Adipocyte (in vitro differentiated cells): Measurements from ENCODE around the gene OR10J5.
"Not testable (repeated sequence)": the region's sequence is repeated elsewhere in the genome, so short reads cannot be mapped to it uniquely, and the experiment has no call there.

Experiments used
- DNase-seq: peaks from one replicate; pipeline ENCODE4 v3.0.0-alpha.2; 2015; ENCODE audit warnings: low read depth
- H3K27me3 ChIP-seq: replicated peaks from 2 replicates; pipeline ENCODE4 v1.7.0; 2013; ENCODE audit warnings: mild to moderate bottlenecking, low read length, moderate library complexity; ENCODE audit not compliant: control insufficient read depth, insufficient read depth
- H3K36me3 ChIP-seq: 2 replicates; pipeline ENCODE4 v1.7.0; 2013; ENCODE audit warnings: low read length, mild to moderate bottlenecking, moderate library complexity; ENCODE audit not compliant: control insufficient read depth, insufficient read depth, severe bottlenecking
- H3K4me1 ChIP-seq: 2 replicates; pipeline ENCODE4 v1.7.0; 2013; ENCODE audit warnings: mild to moderate bottlenecking, low read length, moderate library complexity; ENCODE audit not compliant: control insufficient read depth, insufficient read depth
- H3K4me3 ChIP-seq: 2 replicates; pipeline ENCODE4 v1.7.0; 2013; ENCODE audit warnings: mild to moderate bottlenecking, low read length, moderate library complexity
- H3K9ac ChIP-seq: 2 replicates; pipeline ENCODE4 v1.7.0; 2013; ENCODE audit warnings: mild to moderate bottlenecking, low read length, moderate library complexity
- H3K9me3 ChIP-seq: 2 replicates; pipeline ENCODE4 v1.7.0; 2013; ENCODE audit warnings: mild to moderate bottlenecking, low read length, moderate library complexity; ENCODE audit not compliant: control insufficient read depth

The OR10J5 gene

GRCh38 chr1:159532922-159533321 lies 2.9 kb downstream of the OR10J5 start:
- no peak for DNase-seq
- Histone ChIP-seq H3K4me1 (no peaks in the 10 kb centered on the region), H3K36me3 (no peaks in the 10 kb centered on the region), H3K27me3 (no peaks in the 10 kb centered on the region), H3K9ac (no peak overlapping the region), H3K4me3 (no peak overlapping the region), H3K9me3 (peaks cover 6% of the 10 kb centered on the region)

GRCh38 chr1:159524792-159525191 lies 11.0 kb downstream of the OR10J5 start:
- not testable (repeated sequence) for H3K4me3 ChIP-seq, H3K9ac ChIP-seq, H3K36me3 ChIP-seq, H3K27me3 ChIP-seq, H3K9me3 ChIP-seq, H3K4me1 ChIP-seq, DNase-seq

GRCh38 chr1:159510229-159510541 lies 25.6 kb downstream of the OR10J5 start:
- H3K27me3 ChIP-seq, result no peaks in the 10 kb centered on the region
- H3K4me1 ChIP-seq, result no peaks in the 10 kb centered on the region
- no peak overlapping the region for H3K9ac ChIP-seq
- no peak overlapping the region for H3K4me3 ChIP-seq
- peaks cover 3% of the 10 kb centered on the region for H3K9me3 ChIP-seq
- peak; percentile 27 for DNase-seq
- no peaks in the 10 kb centered on the region for H3K36me3 ChIP-seq

DNA sequence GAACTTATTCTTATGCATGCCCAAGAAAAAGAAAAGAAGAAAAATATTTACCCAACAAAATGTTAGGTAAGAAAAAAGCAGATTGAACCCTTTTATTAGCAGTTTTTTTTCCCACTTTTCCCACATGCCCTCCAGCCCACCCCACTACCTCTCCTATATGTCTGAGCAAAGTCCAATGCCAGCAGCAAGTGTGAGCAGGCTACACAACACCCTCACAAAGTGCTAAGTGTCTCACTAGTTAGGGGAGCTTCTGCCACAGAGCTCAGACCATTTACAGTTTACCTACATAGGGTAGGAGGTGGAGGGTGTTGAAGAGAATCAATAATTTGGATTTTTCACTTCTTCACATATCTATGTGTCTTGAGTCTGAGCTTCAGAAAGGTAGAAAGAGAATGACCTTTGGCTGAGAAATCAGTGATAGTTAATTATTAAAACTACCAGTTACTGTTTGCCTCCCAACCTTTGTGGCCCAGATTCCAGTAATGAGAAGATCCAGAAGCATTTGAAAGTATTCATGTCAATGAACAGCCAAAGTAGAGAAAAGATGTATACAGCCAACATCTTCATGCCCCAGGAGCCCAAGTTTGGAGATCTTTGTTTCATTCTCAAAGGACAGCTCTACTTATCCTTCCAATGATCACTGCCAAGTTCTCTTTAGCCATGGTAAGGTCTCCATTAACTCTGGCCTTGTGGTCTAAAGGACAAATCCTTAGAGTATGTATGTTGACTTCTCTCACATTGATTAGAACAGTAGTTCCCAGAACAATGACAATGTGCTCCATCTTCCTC lies 26.2 kb downstream of the OR10J5 start:
- Histone ChIP-seq H3K9me3 (peaks cover 3% of the 10 kb centered on the region), H3K27me3 (no peaks in the 10 kb centered on the region), H3K4me3 (no peak overlapping the region)

GRCh38 chr1:159508951-159509350 lies 26.9 kb downstream of the OR10J5 start:
- H3K9me3 ChIP-seq, result peaks cover 3% of the 10 kb centered on the region
- no peak overlapping the region for H3K4me3 ChIP-seq

More for the DNA sequence above, 26.2 kb downstream of the OR10J5 start:
- no peaks in the 10 kb centered on the region for H3K4me1 ChIP-seq
- H3K36me3 ChIP-seq, result no peaks in the 10 kb centered on the region
- H3K9ac ChIP-seq, result no peak overlapping the region
- no peak for DNase-seq

DNA sequence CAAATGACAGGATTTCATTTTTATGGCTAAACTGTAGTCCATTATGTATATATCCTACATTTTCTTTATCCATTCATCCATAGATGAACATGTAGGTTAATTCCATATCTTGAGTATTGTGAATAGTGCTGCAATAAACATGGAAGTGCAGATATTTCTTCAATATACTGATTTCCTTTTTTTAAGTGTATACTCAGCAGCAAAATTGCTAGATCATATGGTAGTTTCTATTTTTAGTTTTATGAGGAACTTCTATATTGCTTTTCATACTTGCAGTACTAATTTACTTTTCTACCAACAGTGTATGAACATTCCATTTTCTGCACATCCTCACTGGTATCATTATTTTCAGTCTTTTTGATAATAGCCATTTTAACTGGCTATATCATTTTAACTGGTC lies 30.1 kb downstream of the OR10J5 start:
- Histone ChIP-seq H3K9ac (no peak overlapping the region), H3K27me3 (no peaks in the 10 kb centered on the region), H3K4me1 (no peaks in the 10 kb centered on the region), H3K9me3 (peaks cover 3% of the 10 kb centered on the region), H3K4me3 (no peak overlapping the region), H3K36me3 (no peaks in the 10 kb centered on the region)
- no peak for DNase-seq

More at GRCh38 chr1:159508951-159509350, 26.9 kb downstream of the OR10J5 start:
- no peak overlapping the region for H3K9ac ChIP-seq
- no peaks in the 10 kb centered on the region for H3K27me3 ChIP-seq
- DNase-seq, result no peak
- H3K4me1 ChIP-seq, result no peaks in the 10 kb centered on the region
- no peaks in the 10 kb centered on the region for H3K36me3 ChIP-seq

DNA sequence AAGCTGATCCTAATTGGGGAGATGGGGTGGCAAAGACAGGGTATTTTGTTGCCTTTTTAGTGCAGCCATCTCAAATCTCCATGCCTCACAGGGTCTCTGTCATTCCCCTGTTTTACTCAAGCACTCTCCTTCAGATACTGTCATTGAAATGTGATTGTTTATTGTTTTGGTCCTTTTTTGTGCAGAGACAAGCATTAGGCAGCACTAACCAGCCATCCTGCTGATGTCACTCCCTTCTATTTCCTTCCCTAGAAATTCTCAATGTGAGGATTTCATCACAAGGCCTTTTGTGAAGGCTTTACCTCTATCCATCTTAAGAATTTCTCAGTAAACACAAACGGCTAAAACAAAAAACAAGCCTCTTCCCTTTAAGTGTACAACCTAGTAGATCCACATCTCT lies 34.7 kb downstream of the OR10J5 start:
- H3K9ac ChIP-seq, result no peak overlapping the region
- H3K36me3 ChIP-seq, result no peaks in the 10 kb centered on the region
- H3K4me3 ChIP-seq, result no peak overlapping the region
- peaks cover 25% of the 10 kb centered on the region for H3K9me3 ChIP-seq
- no peaks in the 10 kb centered on the region for H3K4me1 ChIP-seq
- no peak for DNase-seq
- no peaks in the 10 kb centered on the region for H3K27me3 ChIP-seq

- DNase-seq, H3K4me3 ChIP-seq, H3K27me3 ChIP-seq, H3K4me1 ChIP-seq, H3K9ac ChIP-seq, H3K36me3 ChIP-seq: not testable (repeated sequence)
- peaks cover 22% of the 10 kb centered on the region for H3K9me3 ChIP-seq
These were observed 41.1 kb downstream of the OR10J5 start for GRCh38 chr1:159494513-159495210.

DNA sequence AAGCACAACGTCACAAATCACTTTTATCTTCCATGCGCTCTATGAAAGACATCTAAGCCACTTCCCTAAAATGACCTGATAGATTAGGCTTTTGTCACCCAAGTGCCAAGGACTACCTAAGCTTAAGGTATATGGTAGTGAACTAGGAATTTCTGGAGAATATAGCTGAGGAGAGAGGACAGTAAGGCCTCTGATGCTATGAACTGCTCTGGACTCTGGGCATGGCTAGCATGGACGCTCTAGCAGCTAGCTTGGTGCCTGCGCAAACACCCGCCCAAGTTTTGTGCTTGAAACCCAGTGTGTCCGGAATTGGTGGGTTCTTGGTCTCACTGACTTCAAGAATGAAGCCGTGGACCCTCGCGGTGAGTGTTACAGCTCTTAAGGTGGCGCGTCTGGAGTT lies 42.5 kb downstream of the OR10J5 start:
- Histone ChIP-seq H3K9me3 (peaks cover 17% of the 10 kb centered on the region), H3K27me3 (no peaks in the 10 kb centered on the region), H3K4me1 (no peaks in the 10 kb centered on the region), H3K9ac (no peak overlapping the region), H3K4me3 (no peak overlapping the region), H3K36me3 (no peaks in the 10 kb centered on the region)
- no peak for DNase-seq

DNA sequence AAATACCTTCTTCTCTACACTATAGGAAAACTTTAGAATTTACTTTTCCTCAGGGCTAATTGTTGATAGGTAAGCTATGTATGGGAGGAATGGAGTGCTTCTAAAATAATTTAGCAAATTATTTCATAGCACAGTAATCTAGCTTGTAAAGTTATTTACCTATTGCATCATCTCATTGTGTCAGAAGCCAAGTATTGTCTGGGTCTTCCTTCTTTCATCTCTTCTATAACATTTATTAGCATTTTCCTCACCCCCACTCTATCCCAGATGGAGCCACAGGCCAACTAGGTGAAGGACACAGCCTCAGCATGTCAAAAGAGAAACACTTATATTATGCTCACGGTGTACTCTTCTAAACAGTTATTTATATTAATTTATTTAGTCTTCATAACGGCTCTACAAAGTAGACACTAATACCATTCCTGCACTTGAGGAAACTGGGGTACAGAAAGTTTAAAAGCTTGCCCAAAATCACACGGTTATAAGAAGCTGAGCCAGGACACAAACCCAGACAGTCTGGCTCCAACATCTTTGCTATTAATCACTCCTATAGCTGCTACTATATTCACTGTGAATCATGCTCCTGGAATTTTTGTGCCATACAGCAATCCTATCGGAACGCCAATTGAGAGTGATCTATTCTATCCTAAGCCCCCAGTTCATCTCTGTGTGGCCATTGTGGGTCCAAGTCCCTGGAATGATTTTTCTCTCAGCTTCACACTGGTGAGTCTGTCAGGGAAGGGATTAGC lies 43.1 kb downstream of the OR10J5 start:
- peaks cover 12% of the 10 kb centered on the region for H3K9me3 ChIP-seq
- H3K4me1 ChIP-seq, result no peaks in the 10 kb centered on the region
- DNase-seq, result peak; percentile 42

More for the DNA sequence above, 43.1 kb downstream of the OR10J5 start:
- Histone ChIP-seq H3K9ac (no peak overlapping the region), H3K4me3 (no peak overlapping the region), H3K36me3 (no peaks in the 10 kb centered on the region), H3K27me3 (no peaks in the 10 kb centered on the region)
